ENCODE measurements around the gene PCDH9.

- TF ChIP-seq CTCF (IDR thresholded peaks at IDR 0.05) (no peak), POLR2A (IDR thresholded peaks at IDR 0.05) (no peak), EP300 (IDR thresholded peaks at IDR 0.05; ENCODE audit: low read depth) (no peak)
Observed at GRCh38 chr13:66477816-66478215, 752.3 kb downstream of the PCDH9 start.
